HPDE6-E6E7 (cell line): Measurements from ENCODE around the gene MAP3K5.

Source experiments
- DNase-seq: peaks from one replicate; pipeline ENCODE4 v3.0.0; 2011; ENCODE audit warnings: missing footprints; ENCODE audit errors: extremely low spot score

MAP3K5 gene

DNA sequence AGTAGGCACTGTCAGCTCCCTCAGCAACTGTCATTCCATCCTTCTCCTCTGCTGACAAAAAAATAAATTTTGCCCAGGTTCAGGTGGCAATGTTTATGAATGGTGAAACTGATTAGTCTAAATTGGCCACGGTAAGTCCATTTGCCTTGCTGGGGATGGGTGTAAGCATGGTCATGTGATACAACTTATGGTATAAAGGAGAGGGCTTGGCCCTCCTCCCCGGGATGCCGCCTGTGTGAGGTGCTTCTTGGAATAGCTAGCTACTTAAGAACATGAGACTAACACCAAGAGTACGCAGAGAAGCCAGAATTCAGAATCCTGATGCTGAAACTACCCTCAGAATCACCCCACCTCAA lies 147.7 kb downstream of the MAP3K5 start:
- DNase-seq: no peak

GRCh38 chr6:136643850-136644596 lies 148.3 kb downstream of the MAP3K5 start:
- peak; percentile 60 for DNase-seq

GRCh38 chr6:136641873-136642465 lies 150.3 kb downstream of the MAP3K5 start:
- DNase-seq: no peak

- no peak for DNase-seq
These were observed 151.1 kb downstream of the MAP3K5 start for GRCh38 chr6:136641166-136641565.

- no peak for DNase-seq
These were observed 152.0 kb downstream of the MAP3K5 start for GRCh38 chr6:136640132-136640915.

DNA sequence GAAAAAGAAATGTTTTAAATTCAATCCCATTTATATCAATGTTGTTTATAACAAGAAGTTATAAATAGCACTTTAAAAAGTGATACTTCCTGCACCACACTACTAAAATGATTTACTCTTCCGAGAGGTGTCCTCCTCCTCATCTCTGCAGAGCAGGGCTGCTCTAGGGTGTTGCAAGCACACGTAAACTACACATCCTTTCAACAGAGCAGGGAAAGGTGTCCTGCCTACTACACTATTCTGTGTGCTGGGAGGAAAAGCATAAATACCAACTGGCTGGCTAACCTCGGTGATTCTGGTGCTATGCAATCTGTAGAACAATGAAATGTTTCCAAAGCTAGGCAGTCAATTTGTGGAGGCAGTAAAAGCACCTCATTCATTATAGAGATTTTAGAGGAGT lies 152.6 kb downstream of the MAP3K5 start:
- DNase-seq: no peak

DNA sequence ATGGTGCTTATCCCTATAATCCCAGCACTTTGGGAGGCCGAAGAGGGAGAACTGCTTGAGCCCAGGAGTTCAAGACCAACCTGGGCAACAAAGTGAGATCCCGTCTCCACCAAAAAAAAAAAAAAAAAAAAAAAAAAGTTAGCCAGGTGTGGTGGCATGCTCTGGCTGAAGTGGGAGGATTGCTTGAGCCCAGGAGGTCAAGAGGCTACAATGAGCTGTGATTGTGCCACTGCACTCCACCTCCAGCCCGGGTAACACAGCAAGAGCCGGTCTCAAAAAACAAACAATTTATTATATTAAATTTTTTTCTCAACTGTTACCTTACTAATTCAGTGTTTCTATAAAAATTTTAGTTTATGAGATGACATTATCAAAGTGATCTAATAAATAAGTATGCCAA lies 156.7 kb downstream of the MAP3K5 start:
- no peak for DNase-seq

- no peak for DNase-seq
These were observed 158.9 kb downstream of the MAP3K5 start for GRCh38 chr6:136633355-136633754.

GRCh38 chr6:136628996-136629395 lies 163.3 kb downstream of the MAP3K5 start:
- peak; percentile 48 for DNase-seq

GRCh38 chr6:136627191-136627590 lies 165.1 kb downstream of the MAP3K5 start:
- DNase-seq: no peak

DNA sequence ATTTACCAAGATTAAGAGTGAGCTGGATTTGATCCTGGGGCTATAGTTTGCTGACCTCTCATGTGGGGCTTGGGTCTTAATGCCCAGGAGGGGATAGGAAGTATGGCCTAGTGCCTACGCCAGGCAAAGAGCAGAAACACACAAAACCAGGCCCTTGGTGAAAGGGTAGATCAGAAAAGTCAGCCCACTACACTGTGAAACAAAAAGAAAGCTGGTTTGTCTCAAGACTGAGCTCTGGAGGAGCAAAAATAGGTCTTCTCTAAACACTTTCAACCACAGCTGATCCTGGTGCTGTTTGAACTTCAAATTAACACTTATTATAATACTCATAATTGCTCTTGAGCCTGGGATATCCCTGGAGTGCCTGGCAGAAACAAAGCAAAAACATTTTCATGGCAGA lies 167.0 kb downstream of the MAP3K5 start:
- no peak for DNase-seq

GRCh38 chr6:136624347-136624746 lies 167.9 kb downstream of the MAP3K5 start:
- DNase-seq: no peak

- DNase-seq: no peak
These were observed 174.2 kb downstream of the MAP3K5 start for GRCh38 chr6:136618086-136618485.

DNA sequence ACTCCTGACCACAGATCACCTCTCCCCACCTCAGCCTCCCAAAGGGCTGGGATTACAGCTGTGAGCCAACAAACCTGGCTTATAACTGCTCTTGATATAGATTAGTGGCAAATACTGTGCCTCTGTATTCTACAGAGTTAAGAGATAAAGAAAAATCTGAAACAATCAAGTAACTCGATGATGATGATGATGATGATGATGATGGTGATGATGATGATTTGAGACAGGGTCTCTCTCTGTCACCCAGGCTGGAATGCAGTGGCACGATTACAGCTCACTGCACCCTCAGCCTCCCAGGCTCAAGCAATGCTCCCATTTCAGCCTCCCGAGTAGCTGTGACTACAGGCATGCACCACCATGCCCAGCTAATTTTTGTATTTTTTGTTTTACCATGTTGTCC lies 175.8 kb downstream of the MAP3K5 start:
- no peak for DNase-seq

GRCh38 chr6:136614994-136615393 lies 177.3 kb downstream of the MAP3K5 start:
- DNase-seq: no peak

GRCh38 chr6:136614350-136614749 lies 177.9 kb downstream of the MAP3K5 start:
- DNase-seq: no peak

GRCh38 chr6:136613477-136613876 lies 178.8 kb downstream of the MAP3K5 start:
- DNase-seq: no peak

GRCh38 chr6:136612666-136613389 lies 179.4 kb downstream of the MAP3K5 start:
- no peak for DNase-seq

- no peak for DNase-seq
These were observed 180.5 kb downstream of the MAP3K5 start for GRCh38 chr6:136611746-136612145.

DNA sequence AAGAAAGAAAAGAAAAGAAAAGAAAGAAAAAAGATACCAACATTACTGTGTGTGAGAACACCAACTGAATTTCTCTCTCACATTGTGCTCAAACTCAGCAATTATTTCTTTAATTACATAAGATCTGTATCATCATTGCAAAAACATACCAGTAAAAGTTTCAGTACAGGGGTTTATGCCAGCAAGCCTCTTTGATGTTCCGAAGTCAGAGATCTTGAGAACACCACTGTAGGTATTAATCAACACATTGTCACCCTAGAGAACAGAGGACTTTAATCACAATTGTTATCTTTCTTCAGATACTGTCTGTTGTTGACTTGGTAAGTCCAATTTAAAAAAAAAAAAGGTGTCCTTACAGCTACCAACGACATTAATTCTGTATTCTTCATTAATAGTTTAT lies 181.1 kb downstream of the MAP3K5 start:
- no peak for DNase-seq

DNA sequence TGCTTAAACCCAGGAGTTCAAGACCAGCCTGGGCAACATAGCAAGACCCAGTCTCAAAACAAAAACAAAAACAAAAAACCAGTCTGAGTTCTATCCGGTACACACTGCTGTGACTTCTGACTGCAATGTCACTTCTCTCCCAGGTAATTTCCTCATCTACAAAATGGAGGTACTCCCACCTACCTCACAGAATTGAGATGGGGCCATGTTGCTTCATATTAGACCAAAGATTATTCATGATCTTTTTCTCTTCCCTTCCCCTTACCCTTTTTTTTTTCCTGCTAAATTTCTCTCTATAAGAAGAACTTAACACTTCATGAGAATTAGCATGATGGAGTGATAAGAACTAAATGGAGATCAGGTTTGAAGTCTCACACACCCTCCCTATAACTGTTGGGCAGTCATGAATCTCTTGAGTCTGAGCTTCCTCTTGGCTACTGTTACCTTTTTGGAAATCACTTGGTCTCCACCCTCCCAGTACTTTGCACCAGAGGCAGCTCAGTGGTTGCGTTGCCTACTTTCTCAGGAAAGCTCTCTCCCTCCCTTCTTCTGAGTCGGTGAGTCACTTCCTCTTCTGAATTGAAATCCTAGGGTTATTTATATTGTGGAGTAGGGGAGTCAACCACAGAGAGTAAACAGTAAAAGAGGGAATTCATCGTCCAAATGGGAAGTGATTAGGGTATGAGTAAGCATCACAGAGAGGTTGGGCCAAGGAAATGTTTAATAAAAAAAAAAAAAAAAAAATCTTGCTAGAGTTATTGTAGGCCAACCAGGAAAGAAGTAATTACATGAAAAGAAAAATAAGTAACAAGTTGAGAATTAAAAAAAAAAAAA lies 182.2 kb downstream of the MAP3K5 start:
- peak; percentile 90 for DNase-seq
